HepG2 (cell line): ENCODE measurements around the gene C3orf22. TPM values are rescaled to one million over a fixed set of nuclear protein-coding genes. Genes with fewer than 3 reads are reported as not detected.

Experiments
- AKNA ChIP-seq: sonication (generic); formaldehyde crosslinking; IDR thresholded peaks from 2 replicates; pipeline ENCODE4 v1.4.0; 2020; ENCODE audit warnings: missing genetic modification reagents, borderline replicate concordance
- CSRNP1 ChIP-seq: sonication (generic); formaldehyde crosslinking; IDR thresholded peaks from 2 replicates; pipeline ENCODE4 v1.8.1; 2023; ENCODE audit warnings: mild to moderate bottlenecking, missing genetic modification reagents
- SNAPC5 ChIP-seq: sonication (generic); formaldehyde crosslinking; IDR thresholded peaks from 2 replicates; pipeline ENCODE4 v1.8.1; 2023; ENCODE audit warnings: mild to moderate bottlenecking, missing genetic modification reagents, borderline replicate concordance
- ZNF790 ChIP-seq: sonication (generic); formaldehyde crosslinking; IDR thresholded peaks from 2 replicates; pipeline ENCODE4 v1.8.0; 2022; ENCODE audit warnings: missing genetic modification reagents, mild to moderate bottlenecking, borderline replicate concordance
- polyA plus RNA-seq, 8 experiments: library from polyadenylated mRNA; depleted of rRNA in 3 of 8; stranded (reverse) in 7 of 8; unstranded in 1 of 8; fragments of >200 nt; fragmentation: Illumina TruSeq in 4 of 8; extraction: Trizol in 4 of 8; gene quantifications; 2 replicates each; pipeline versions ENCODE4 v1.2.1 to v1.2.3, GENCODE V29; 2011 to 2016; ENCODE audit warnings: low read depth in 4 of 8, missing spikeins in 1 of 8, mixed read lengths in 1 of 8; ENCODE audit not compliant: insufficient read depth in 1 of 8
- total RNA-seq, 5 experiments: library from RNA; depleted of rRNA; stranded (reverse); fragments of >200 nt; fragmentation: Illumina TruSeq; extraction: Trizol; gene quantifications; 2 replicates each; pipeline ENCODE4 v1.2.3, GENCODE V29; 2016; ENCODE audit warnings: low read depth in 1 of 5
- TF ChIP-seq, protein P1 (sequence below): sonication (generic); formaldehyde crosslinking; IDR thresholded peaks from 2 replicates; pipeline ENCODE4 v1.4.0; 2020; ENCODE audit warnings: mild to moderate bottlenecking, missing genetic modification reagents
- TF ChIP-seq, protein P2 (sequence below): sonication (generic); formaldehyde crosslinking; IDR thresholded peaks from 2 replicates; pipeline ENCODE4 v1.4.0; 2020; ENCODE audit warnings: missing genetic modification reagents, borderline replicate concordance

C3orf22 gene
- total and polyA plus RNA-seq, 2 of the 13 experiments (the other 11 are each of a cell fraction or from before 2014, with no cell fraction given): not detected

- TF ChIP-seq AKNA (CRISPR knock-in tag) (no peak), CSRNP1 (no peak), SNAPC5 (CRISPR knock-in tag) (no peak), ZNF790 (no peak)
- TF ChIP-seq, protein P1, sequence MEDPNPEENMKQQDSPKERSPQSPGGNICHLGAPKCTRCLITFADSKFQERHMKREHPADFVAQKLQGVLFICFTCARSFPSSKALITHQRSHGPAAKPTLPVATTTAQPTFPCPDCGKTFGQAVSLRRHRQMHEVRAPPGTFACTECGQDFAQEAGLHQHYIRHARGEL (CRISPR knock-in tag): no peak
- TF ChIP-seq, protein P2, sequence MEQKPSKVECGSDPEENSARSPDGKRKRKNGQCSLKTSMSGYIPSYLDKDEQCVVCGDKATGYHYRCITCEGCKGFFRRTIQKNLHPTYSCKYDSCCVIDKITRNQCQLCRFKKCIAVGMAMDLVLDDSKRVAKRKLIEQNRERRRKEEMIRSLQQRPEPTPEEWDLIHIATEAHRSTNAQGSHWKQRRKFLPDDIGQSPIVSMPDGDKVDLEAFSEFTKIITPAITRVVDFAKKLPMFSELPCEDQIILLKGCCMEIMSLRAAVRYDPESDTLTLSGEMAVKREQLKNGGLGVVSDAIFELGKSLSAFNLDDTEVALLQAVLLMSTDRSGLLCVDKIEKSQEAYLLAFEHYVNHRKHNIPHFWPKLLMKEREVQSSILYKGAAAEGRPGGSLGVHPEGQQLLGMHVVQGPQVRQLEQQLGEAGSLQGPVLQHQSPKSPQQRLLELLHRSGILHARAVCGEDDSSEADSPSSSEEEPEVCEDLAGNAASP (CRISPR knock-in tag): no peak
These were observed 57.0 kb downstream of the C3orf22 start (continued) for GRCh38 chr3:126501736-126502135.
